ENCODE data around the gene ADAMTS17.

DNA sequence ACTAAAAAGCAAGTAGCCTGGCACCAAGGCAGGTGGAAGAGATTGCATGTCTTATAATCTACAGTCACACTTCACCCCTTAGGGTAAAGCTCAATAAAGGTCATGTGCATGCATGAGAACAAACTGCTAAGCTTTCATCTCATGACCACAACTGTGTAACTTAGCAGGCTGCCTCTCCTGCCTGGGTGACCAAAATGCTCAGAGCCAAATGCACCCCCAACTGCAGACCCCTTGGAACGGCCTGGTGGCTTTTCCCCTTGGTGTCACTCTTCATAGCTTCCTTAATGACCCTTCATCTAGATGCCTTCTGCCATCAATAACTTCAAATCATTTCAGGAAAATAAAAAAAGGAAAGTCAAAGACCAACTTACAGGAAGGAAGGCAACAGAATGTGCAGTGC lies 88.1 kb downstream of the ADAMTS17 start:
- TF ChIP-seq, protein P1, sequence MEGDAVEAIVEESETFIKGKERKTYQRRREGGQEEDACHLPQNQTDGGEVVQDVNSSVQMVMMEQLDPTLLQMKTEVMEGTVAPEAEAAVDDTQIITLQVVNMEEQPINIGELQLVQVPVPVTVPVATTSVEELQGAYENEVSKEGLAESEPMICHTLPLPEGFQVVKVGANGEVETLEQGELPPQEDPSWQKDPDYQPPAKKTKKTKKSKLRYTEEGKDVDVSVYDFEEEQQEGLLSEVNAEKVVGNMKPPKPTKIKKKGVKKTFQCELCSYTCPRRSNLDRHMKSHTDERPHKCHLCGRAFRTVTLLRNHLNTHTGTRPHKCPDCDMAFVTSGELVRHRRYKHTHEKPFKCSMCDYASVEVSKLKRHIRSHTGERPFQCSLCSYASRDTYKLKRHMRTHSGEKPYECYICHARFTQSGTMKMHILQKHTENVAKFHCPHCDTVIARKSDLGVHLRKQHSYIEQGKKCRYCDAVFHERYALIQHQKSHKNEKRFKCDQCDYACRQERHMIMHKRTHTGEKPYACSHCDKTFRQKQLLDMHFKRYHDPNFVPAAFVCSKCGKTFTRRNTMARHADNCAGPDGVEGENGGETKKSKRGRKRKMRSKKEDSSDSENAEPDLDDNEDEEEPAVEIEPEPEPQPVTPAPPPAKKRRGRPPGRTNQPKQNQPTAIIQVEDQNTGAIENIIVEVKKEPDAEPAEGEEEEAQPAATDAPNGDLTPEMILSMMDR (IDR thresholded peaks at IDR 0.05), result no peak
- no peak for TF ChIP-seq POLR2A (IDR thresholded peaks at IDR 0.05)

Measured in heart left ventricle (tissue), 13 donors.